Activated CD4-positive, alpha-beta memory T cell treated with anti-CD3 and anti-CD28 coated beads, Interleukin-2, amount 10 ng/mL, durations not matched to agents 7 days and 5 days (primary cell): Measurements from ENCODE around the gene TULP4. TPM values are rescaled to one million over a fixed set of nuclear protein-coding genes. Genes with fewer than 3 reads are reported as not detected.

Experiments
- CTCF ChIA-PET: fragments of 350-600 bp; sonication (Branson Sonifier 250); formaldehyde crosslinking; loops from one replicate; lab custom pipeline; 2021; ENCODE audit warnings: antibody characterized with exemption, inconsistent platforms; lab: Charles Lee
- POLR2A ChIA-PET: fragments of 350-600 bp; sonication (Branson Sonifier 250); formaldehyde crosslinking; loops from one replicate; lab custom pipeline; 2021; ENCODE audit warnings: antibody characterized with exemption; lab: Charles Lee
- DNase-seq: peaks from one replicate; pipeline ENCODE4 v3.0.0-alpha.2; 2020
- H3K27ac Mint-ChIP-seq: one replicate; pipeline ENCODE4 v1.8.0; 2021; ENCODE audit warnings: mild to moderate bottlenecking, mixed read lengths
- H3K27me3 Mint-ChIP-seq: one replicate; pipeline ENCODE4 v1.8.0; 2021; ENCODE audit warnings: mixed read lengths
- H3K36me3 Mint-ChIP-seq: one replicate; pipeline ENCODE4 v1.8.0; 2021; ENCODE audit warnings: low read depth, mixed read lengths
- H3K4me1 Mint-ChIP-seq: one replicate; pipeline ENCODE4 v1.8.0; 2021; ENCODE audit warnings: mixed read lengths
- H3K4me3 Mint-ChIP-seq: one replicate; pipeline ENCODE4 v1.8.0; 2021; ENCODE audit warnings: mild to moderate bottlenecking, mixed read lengths
- H3K9me3 Mint-ChIP-seq: one replicate; pipeline ENCODE4 v1.8.0; 2021; ENCODE audit warnings: mixed read lengths
- total RNA-seq, 2 experiments: library from RNA; stranded (reverse); gene quantifications; one replicate each; pipeline ENCODE4 v1.2.3, GENCODE V29; 2021

TULP4 gene
- total RNA-seq, 2 experiments from 2014 or later, result 25.0 to 27.0 TPM

GRCh38 chr6:158503846-158504245 is 191.6 kb downstream of the TULP4 start:
- H3K9me3 Mint-ChIP-seq, result no peaks in the 10 kb centered on the region
- POLR2A ChIA-PET, result interaction anchor here (0.6 kb wide), 1 partner anchor 44 kb away, joined by 3 read pairs; no protein-coding TSS in a partner anchor
- no peaks in the 10 kb centered on the region for H3K27me3 Mint-ChIP-seq
- CTCF ChIA-PET, result interaction anchor here (1.1 kb wide), 1 partner anchor 16 kb away, joined by 3 read pairs; no protein-coding TSS in a partner anchor
- DNase-seq, result no peak
- H3K4me3 Mint-ChIP-seq, result no peak overlapping the region
- no peak overlapping the region for H3K27ac Mint-ChIP-seq
- H3K36me3 Mint-ChIP-seq, result peaks cover 3% of the 10 kb centered on the region
- H3K4me1 Mint-ChIP-seq, result no peaks in the 10 kb centered on the region

- Mint-ChIP-seq H3K9me3 (no peaks in the 10 kb centered on the region), H3K36me3 (no peaks in the 10 kb centered on the region), H3K27me3 (no peaks in the 10 kb centered on the region), H3K27ac (no peak overlapping the region), H3K4me1 (no peaks in the 10 kb centered on the region), H3K4me3 (no peak overlapping the region)
- ChIA-PET POLR2A (no interaction called here), CTCF (interaction anchor here (2.8 kb wide), 1 partner anchor 13 kb away, joined by 10 read pairs; no protein-coding TSS in a partner anchor)
- DNase-seq, result no peak
These were observed 192.9 kb downstream of the TULP4 start for GRCh38 chr6:158505194-158505593.

GRCh38 chr6:158506601-158507000 is 194.3 kb downstream of the TULP4 start:
- H3K27ac Mint-ChIP-seq, result no peak overlapping the region
- CTCF ChIA-PET, result interaction anchor here (0.6 to 2.8 kb wide), 4 partner anchors 12 to 293 kb away, joined by 3 to 10 read pairs (median 3); no protein-coding TSS in a partner anchor
- H3K4me1 Mint-ChIP-seq, result no peaks in the 10 kb centered on the region
- DNase-seq, result no peak
- H3K27me3 Mint-ChIP-seq, result no peaks in the 10 kb centered on the region
- no peaks in the 10 kb centered on the region for H3K36me3 Mint-ChIP-seq
- no peaks in the 10 kb centered on the region for H3K9me3 Mint-ChIP-seq
- no peak overlapping the region for H3K4me3 Mint-ChIP-seq
- POLR2A ChIA-PET, result no interaction called here

GRCh38 chr6:158507174-158507573 is 194.9 kb downstream of the TULP4 start:
- Mint-ChIP-seq H3K27me3 (no peaks in the 10 kb centered on the region), H3K4me3 (no peak overlapping the region), H3K9me3 (no peaks in the 10 kb centered on the region), H3K27ac (no peak overlapping the region), H3K4me1 (no peaks in the 10 kb centered on the region), H3K36me3 (no peaks in the 10 kb centered on the region)
- ChIA-PET POLR2A (no interaction called here), CTCF (interaction anchor here (0.8 to 2.8 kb wide), 3 partner anchors 11 to 293 kb away, joined by 3 to 10 read pairs (median 3); no protein-coding TSS in a partner anchor)
- DNase-seq, result no peak

GRCh38 chr6:158508450-158508849 is 196.2 kb downstream of the TULP4 start:
- ChIA-PET POLR2A (no interaction called here), CTCF (interaction anchor here (1.1 to 1.2 kb wide), 2 partner anchors 10 to 287 kb away, joined by 3 read pairs; no protein-coding TSS in a partner anchor)
- H3K9me3 Mint-ChIP-seq, result no peaks in the 10 kb centered on the region
- H3K4me3 Mint-ChIP-seq, result no peak overlapping the region
- no peak overlapping the region for H3K27ac Mint-ChIP-seq
- H3K27me3 Mint-ChIP-seq, result no peaks in the 10 kb centered on the region
- peaks cover under 1% of the 10 kb centered on the region for H3K4me1 Mint-ChIP-seq
- H3K36me3 Mint-ChIP-seq, result no peaks in the 10 kb centered on the region
- DNase-seq, result no peak

- H3K36me3 Mint-ChIP-seq, result no peaks in the 10 kb centered on the region
- no peaks in the 10 kb centered on the region for H3K27me3 Mint-ChIP-seq
- H3K4me1 Mint-ChIP-seq, result peaks cover 11% of the 10 kb centered on the region
- CTCF ChIA-PET, result interaction anchor here (1.8 kb wide), 1 partner anchor 9 kb away, joined by 6 read pairs; no protein-coding TSS in a partner anchor
- H3K27ac Mint-ChIP-seq, result no peak overlapping the region
- no peak overlapping the region for H3K4me3 Mint-ChIP-seq
- H3K9me3 Mint-ChIP-seq, result no peaks in the 10 kb centered on the region
- POLR2A ChIA-PET, result no interaction called here
- no peak for DNase-seq
These were observed 197.2 kb downstream of the TULP4 start for GRCh38 chr6:158509465-158509864.

GRCh38 chr6:158512809-158513208 is 200.5 kb downstream of the TULP4 start:
- H3K27ac Mint-ChIP-seq, result no peak overlapping the region
- peaks cover 10% of the 10 kb centered on the region for H3K27me3 Mint-ChIP-seq
- H3K4me3 Mint-ChIP-seq, result no peak overlapping the region
- CTCF ChIA-PET, result interaction anchor here (2.3 kb wide), 1 partner anchor 292 kb away, joined by 12 read pairs; no protein-coding TSS in a partner anchor
- DNase-seq, result no peak
- POLR2A ChIA-PET, result no interaction called here
- no peaks in the 10 kb centered on the region for H3K36me3 Mint-ChIP-seq
- peaks cover 30% of the 10 kb centered on the region for H3K4me1 Mint-ChIP-seq
- H3K9me3 Mint-ChIP-seq, result no peaks in the 10 kb centered on the region

GRCh38 chr6:158514176-158514575 is 201.9 kb downstream of the TULP4 start:
- no peaks in the 10 kb centered on the region for H3K36me3 Mint-ChIP-seq
- no peak overlapping the region for H3K4me3 Mint-ChIP-seq
- POLR2A ChIA-PET, result interaction anchor here (0.6 kb wide), 1 partner anchor 243 kb away, joined by 3 read pairs; no protein-coding TSS in a partner anchor
- H3K27me3 Mint-ChIP-seq, result peaks cover 10% of the 10 kb centered on the region
- H3K9me3 Mint-ChIP-seq, result no peaks in the 10 kb centered on the region
- peaks cover 42% of the 10 kb centered on the region for H3K4me1 Mint-ChIP-seq
- no peak for DNase-seq
- H3K27ac Mint-ChIP-seq, result no peak overlapping the region
- CTCF ChIA-PET, result interaction anchor here (2.3 kb wide), 1 partner anchor 293 kb away, joined by 12 read pairs; no protein-coding TSS in a partner anchor

- CTCF ChIA-PET, result interaction anchor here (2.3 kb wide), 1 partner anchor 294 kb away, joined by 12 read pairs; no protein-coding TSS in a partner anchor
- Mint-ChIP-seq H3K27me3 (peaks cover 10% of the 10 kb centered on the region), H3K9me3 (no peaks in the 10 kb centered on the region), H3K4me3 (no peak overlapping the region), H3K27ac (no peak overlapping the region), H3K4me1 (peaks cover 42% of the 10 kb centered on the region), H3K36me3 (no peaks in the 10 kb centered on the region)
- POLR2A ChIA-PET, result no interaction called here
- DNase-seq, result no peak
These were observed 202.7 kb downstream of the TULP4 start for GRCh38 chr6:158514991-158515390.

- no peak for DNase-seq
- no peak overlapping the region for H3K27ac Mint-ChIP-seq
- peaks cover 10% of the 10 kb centered on the region for H3K27me3 Mint-ChIP-seq
- H3K9me3 Mint-ChIP-seq, result no peaks in the 10 kb centered on the region
- no peak overlapping the region for H3K4me3 Mint-ChIP-seq
- peaks cover 42% of the 10 kb centered on the region for H3K4me1 Mint-ChIP-seq
- no peaks in the 10 kb centered on the region for H3K36me3 Mint-ChIP-seq
- ChIA-PET CTCF (interaction anchor here (1.3 to 2.3 kb wide), 2 partner anchors 21 to 295 kb away, joined by 3 to 9 read pairs; no protein-coding TSS in a partner anchor), POLR2A (no interaction called here)
These were observed 203.8 kb downstream of the TULP4 start for GRCh38 chr6:158516098-158516497.

GRCh38 chr6:158517038-158517437 is 204.8 kb downstream of the TULP4 start:
- H3K4me3 Mint-ChIP-seq, result no peak overlapping the region
- H3K36me3 Mint-ChIP-seq, result no peaks in the 10 kb centered on the region
- peaks cover 42% of the 10 kb centered on the region for H3K4me1 Mint-ChIP-seq
- no peaks in the 10 kb centered on the region for H3K9me3 Mint-ChIP-seq
- H3K27ac Mint-ChIP-seq, result no peak overlapping the region
- no peak for DNase-seq
- POLR2A ChIA-PET, result no interaction called here
- CTCF ChIA-PET, result interaction anchor here (1.3 to 2.3 kb wide), 2 partner anchors 20 to 296 kb away, joined by 3 to 9 read pairs; no protein-coding TSS in a partner anchor
- peaks cover 10% of the 10 kb centered on the region for H3K27me3 Mint-ChIP-seq

GRCh38 chr6:158517581-158517980 is 205.3 kb downstream of the TULP4 start:
- H3K27me3 Mint-ChIP-seq, result peaks cover 10% of the 10 kb centered on the region

More at GRCh38 chr6:158517581-158517980, 205.3 kb downstream of the TULP4 start:
- Mint-ChIP-seq H3K4me3 (peak overlapping the region; percentile 81), H3K27ac (no peak overlapping the region), H3K9me3 (no peaks in the 10 kb centered on the region), H3K4me1 (peaks cover 42% of the 10 kb centered on the region), H3K36me3 (no peaks in the 10 kb centered on the region)
- POLR2A ChIA-PET, result no interaction called here
- CTCF ChIA-PET, result interaction anchor here (2.3 kb wide), 1 partner anchor 297 kb away, joined by 9 read pairs; no protein-coding TSS in a partner anchor
- no peak for DNase-seq
